Measurements from ENCODE around the gene NT5C. TPM values are rescaled to one million over a fixed set of nuclear protein-coding genes. Genes with fewer than 3 reads are reported as not detected.

The NT5C gene
- total and polyA plus RNA-seq, 4 donors = 13.6 to 27.2 (median 24.5) TPM

DNA sequence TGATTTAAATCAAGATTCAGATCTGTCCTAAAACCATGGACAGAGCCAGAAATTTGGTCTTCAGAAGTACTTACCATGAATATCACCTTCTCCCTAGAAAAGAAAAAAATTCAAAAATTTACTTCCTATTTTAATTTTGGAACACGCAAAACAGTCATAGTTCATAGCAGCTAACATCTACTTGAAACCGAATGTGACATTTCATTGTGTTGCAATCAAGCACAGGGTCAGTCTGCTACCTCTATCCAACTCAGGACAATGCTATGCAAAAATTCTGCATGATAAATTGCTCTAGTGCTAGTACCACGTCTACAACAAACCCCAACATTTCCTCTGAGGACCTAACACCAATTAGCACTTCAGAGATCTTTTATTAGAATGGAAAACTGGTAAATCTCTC is 15.1 kb upstream of the NT5C start:
- H3K27me3 ChIP-seq (ENCODE audit: control insufficient read depth in 4 of 4, insufficient read depth in 4 of 4, low read length in 3 of 4) = no peaks in the 10 kb centered on the region
- WGBS = 81% methylated on average over 3 of the region's 3 CpGs
- H3K9me3 ChIP-seq (ENCODE audit: control insufficient read depth in 4 of 4, low read length in 3 of 4) = no peaks in the 10 kb centered on the region
- no peak for DNase-seq (ENCODE audit: low spot score)
- no peak overlapping the region for H3K9ac ChIP-seq (ENCODE audit: low read depth in 1 of 2, low read length in 2 of 2)
- H3K4me1 ChIP-seq (ENCODE audit: control insufficient read depth in 4 of 4, insufficient read depth in 4 of 4, low read length in 3 of 4) = peaks cover 0 to 2% (median 0%) of the 10 kb centered on the region in 4 donors
- TF ChIP-seq SP1 (IDR thresholded peaks at IDR 0.05) (no peak), JUND (IDR thresholded peaks at IDR 0.05) (no peak), RXRA (IDR thresholded peaks at IDR 0.05) (no peak), EGR1 (IDR thresholded peaks at IDR 0.05; ENCODE audit: low read depth in 2 of 2) (no peak), TAF1 (conservative IDR thresholded peaks at IDR 0.05) (no peak), YY1 (IDR thresholded peaks at IDR 0.05) (no peak), HNF4A (conservative IDR thresholded peaks at IDR 0.05) (no peak), FOXA1 (IDR thresholded peaks at IDR 0.05) (no peak), RAD21 (IDR thresholded peaks at IDR 0.05) (no peak), NR2F2 (IDR thresholded peaks at IDR 0.05) (no peak), FOXA2 (IDR thresholded peaks at IDR 0.05) (no peak)
- TF ChIP-seq, protein P1, sequence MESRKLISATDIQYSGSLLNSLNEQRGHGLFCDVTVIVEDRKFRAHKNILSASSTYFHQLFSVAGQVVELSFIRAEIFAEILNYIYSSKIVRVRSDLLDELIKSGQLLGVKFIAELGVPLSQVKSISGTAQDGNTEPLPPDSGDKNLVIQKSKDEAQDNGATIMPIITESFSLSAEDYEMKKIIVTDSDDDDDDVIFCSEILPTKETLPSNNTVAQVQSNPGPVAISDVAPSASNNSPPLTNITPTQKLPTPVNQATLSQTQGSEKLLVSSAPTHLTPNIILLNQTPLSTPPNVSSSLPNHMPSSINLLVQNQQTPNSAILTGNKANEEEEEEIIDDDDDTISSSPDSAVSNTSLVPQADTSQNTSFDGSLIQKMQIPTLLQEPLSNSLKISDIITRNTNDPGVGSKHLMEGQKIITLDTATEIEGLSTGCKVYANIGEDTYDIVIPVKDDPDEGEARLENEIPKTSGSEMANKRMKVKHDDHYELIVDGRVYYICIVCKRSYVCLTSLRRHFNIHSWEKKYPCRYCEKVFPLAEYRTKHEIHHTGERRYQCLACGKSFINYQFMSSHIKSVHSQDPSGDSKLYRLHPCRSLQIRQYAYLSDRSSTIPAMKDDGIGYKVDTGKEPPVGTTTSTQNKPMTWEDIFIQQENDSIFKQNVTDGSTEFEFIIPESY (IDR thresholded peaks at IDR 0.05) = no peak
- TF ChIP-seq, protein P2, sequence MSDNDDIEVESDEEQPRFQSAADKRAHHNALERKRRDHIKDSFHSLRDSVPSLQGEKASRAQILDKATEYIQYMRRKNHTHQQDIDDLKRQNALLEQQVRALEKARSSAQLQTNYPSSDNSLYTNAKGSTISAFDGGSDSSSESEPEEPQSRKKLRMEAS (IDR thresholded peaks at IDR 0.05) = no peak
- TF ChIP-seq, protein P3, sequence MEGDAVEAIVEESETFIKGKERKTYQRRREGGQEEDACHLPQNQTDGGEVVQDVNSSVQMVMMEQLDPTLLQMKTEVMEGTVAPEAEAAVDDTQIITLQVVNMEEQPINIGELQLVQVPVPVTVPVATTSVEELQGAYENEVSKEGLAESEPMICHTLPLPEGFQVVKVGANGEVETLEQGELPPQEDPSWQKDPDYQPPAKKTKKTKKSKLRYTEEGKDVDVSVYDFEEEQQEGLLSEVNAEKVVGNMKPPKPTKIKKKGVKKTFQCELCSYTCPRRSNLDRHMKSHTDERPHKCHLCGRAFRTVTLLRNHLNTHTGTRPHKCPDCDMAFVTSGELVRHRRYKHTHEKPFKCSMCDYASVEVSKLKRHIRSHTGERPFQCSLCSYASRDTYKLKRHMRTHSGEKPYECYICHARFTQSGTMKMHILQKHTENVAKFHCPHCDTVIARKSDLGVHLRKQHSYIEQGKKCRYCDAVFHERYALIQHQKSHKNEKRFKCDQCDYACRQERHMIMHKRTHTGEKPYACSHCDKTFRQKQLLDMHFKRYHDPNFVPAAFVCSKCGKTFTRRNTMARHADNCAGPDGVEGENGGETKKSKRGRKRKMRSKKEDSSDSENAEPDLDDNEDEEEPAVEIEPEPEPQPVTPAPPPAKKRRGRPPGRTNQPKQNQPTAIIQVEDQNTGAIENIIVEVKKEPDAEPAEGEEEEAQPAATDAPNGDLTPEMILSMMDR (IDR thresholded peaks at IDR 0.05; ENCODE audit: low read depth, low read length, missing input control) = no peak
- TF ChIP-seq, protein P4, sequence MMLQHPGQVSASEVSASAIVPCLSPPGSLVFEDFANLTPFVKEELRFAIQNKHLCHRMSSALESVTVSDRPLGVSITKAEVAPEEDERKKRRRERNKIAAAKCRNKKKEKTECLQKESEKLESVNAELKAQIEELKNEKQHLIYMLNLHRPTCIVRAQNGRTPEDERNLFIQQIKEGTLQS (IDR thresholded peaks at IDR 0.05) = no peak
- TF ChIP-seq, protein P5, sequence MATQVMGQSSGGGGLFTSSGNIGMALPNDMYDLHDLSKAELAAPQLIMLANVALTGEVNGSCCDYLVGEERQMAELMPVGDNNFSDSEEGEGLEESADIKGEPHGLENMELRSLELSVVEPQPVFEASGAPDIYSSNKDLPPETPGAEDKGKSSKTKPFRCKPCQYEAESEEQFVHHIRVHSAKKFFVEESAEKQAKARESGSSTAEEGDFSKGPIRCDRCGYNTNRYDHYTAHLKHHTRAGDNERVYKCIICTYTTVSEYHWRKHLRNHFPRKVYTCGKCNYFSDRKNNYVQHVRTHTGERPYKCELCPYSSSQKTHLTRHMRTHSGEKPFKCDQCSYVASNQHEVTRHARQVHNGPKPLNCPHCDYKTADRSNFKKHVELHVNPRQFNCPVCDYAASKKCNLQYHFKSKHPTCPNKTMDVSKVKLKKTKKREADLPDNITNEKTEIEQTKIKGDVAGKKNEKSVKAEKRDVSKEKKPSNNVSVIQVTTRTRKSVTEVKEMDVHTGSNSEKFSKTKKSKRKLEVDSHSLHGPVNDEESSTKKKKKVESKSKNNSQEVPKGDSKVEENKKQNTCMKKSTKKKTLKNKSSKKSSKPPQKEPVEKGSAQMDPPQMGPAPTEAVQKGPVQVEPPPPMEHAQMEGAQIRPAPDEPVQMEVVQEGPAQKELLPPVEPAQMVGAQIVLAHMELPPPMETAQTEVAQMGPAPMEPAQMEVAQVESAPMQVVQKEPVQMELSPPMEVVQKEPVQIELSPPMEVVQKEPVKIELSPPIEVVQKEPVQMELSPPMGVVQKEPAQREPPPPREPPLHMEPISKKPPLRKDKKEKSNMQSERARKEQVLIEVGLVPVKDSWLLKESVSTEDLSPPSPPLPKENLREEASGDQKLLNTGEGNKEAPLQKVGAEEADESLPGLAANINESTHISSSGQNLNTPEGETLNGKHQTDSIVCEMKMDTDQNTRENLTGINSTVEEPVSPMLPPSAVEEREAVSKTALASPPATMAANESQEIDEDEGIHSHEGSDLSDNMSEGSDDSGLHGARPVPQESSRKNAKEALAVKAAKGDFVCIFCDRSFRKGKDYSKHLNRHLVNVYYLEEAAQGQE (IDR thresholded peaks at IDR 0.05) = no peak
- peaks cover 3 to 19% (median 3%) of the 10 kb centered on the region in 4 donors for H3K36me3 ChIP-seq (ENCODE audit: control insufficient read depth in 4 of 4, insufficient read depth in 3 of 4, low read depth in 1 of 4, low read length in 3 of 4)
- H3K27ac ChIP-seq (ENCODE audit: low read depth in 1 of 2, low read length in 2 of 2) = no peak overlapping the region
- no peak overlapping the region for H3K4me3 ChIP-seq (ENCODE audit: low read depth in 1 of 3, low read length in 3 of 3)

Measured in liver (tissue), 9 donors.